Germinal center (tissue), 1 donor: Measurements from ENCODE around the gene CTTNBP2NL.
"Not testable (repeated sequence)": the region's sequence is repeated elsewhere in the genome, so short reads cannot be mapped to it uniquely, and the experiment has no call there.

Experiments
- DNase-seq: peaks from one replicate; pipeline ENCODE4 v3.0.0; 2012; ENCODE audit warnings: mixed read lengths, low spot score

The CTTNBP2NL gene

DNA sequence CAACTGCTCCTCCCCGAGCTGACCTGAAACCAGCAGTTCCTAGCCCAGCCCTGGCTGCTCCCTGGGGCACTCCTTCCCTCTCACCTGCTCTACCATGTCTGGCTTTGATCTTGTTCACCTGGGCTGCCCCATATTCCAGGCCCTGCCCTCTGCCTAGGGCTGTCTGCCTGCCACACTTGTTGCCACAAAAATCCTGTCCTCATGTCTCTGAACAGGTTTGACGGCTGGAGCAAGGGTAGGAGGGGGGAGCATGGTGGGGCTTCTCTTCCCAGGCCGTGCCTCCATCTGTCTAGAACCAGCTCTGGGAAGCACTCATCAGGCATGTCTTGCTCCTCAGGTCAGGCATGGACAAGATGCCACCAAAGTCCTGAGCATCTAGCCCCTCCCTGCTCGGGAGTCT lies 68.5 kb downstream of the CTTNBP2NL start:
- DNase-seq = no peak

DNA sequence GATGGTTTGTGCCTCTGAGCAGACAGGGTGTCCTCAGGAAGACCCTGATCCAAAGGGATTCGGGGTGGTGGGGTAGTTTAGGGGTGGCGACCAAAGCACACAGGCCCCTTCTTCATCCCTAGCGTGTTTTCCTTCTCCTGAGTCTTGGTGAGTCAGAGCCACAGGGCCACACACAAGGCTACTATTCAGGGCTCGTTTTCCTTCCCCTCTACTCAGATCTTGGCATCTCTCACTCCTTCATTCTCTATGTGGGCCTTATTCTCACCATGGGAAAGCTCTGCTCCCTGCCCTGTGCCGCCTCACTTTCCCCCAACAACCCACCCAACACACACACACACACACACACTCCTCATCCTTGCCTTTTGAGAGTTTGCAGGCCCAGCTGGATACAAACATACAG lies 69.1 kb downstream of the CTTNBP2NL start:
- no peak for DNase-seq

DNA sequence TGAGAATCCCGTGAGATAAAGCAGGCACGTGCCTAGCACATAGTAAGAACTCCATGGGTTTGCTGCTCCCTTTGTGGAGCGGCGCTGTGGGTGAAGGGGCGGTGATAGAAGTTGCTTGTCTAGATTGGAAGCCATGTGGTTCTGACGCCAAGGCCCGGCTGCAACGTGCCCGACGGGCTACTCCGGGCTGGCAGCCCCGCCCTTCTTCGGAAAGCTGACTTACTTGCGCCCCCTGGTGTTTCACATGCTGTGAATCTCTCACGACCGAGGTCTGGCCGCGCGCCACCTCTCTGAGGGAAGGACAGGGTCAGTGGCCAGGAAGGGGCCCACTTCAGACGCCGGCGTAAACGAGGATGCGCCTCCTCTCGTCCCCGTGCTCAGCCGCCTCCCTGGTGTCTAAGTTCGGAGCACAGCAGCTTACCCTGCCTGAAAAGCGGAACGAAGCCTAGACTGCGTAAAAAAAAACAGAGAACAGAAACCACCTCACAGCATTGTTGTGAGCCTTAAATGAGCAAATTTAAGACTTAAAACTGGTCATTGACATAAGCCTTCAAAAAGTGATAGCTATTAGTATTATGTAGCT lies 70.2 kb downstream of the CTTNBP2NL start:
- peak; percentile 80 for DNase-seq

DNA sequence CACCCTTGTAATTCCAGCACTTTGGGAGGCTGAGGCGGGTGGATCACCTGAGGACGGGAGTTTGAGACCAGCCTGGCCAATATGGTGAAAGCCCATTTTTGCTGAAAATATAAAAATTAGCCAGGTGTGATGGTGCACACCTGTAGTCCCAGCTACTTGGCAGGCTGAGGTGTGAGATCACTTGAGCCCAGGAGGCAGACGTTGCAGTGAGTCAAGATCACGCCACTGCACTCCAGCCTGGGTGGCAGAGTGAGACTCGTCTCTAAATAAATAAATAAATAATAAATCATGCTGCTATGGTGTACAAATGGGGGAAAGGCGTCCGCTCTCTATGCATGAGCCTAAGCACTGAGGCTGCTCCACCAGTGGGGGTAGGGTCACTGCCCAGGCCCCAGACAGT lies 74.3 kb downstream of the CTTNBP2NL start:
- DNase-seq = not testable (repeated sequence)

DNA sequence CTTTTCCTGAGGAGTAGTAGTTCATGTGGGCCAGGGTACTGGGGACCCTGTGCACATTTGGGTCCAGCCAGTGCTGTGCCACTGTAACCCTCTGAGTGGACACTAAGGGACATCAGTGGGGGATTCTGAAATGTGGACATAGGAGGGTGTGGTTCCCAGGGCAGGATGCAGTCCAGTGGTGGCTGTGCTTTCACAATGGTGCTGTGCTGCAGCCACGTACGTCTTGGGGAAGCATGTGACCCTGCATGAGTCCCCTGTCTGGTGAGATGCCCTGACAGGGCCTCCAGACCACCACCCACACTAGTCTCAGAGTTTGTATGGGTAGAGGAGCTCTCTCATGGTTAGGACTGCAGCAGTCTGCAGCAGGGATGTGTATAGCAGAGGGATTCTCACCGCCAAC lies 75.0 kb downstream of the CTTNBP2NL start:
- DNase-seq = no peak

DNA sequence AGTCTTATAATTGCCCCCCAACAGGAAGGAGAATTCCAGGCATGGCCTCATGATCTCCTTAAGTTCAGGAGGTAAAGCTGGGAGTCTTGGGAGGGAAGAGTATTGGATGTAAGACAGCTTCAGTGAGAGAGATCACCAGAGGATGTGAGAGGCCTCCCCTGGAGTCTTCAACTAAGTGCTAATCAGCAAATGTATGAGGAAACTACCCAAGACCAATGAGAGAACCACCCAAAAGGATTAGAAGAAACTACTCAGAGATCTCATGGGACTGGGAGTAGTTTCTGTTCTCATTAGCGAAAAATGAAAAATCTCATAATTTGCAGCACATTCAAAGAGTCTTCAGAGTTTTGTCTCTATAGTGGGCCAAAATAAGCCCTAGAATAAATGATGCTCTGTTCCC lies 76.1 kb downstream of the CTTNBP2NL start:
- no peak for DNase-seq

DNA sequence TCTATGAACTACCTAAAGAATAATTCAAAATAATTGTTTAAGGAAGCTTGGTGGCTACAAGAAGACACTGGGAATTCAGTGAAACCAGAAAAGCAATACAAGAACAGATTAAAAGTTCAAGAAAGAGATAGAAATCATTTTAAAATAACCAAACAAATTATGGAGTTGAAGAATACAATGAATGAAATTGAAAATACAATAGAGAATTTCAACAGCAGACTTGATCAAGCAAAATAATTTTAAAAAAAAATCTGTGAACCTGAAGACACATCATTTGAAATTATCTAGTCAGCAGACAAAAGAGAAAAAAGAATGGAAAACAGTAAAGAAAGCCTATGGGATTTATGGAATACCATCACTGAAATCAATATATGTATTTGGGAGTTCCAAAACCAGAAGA lies 81.5 kb downstream of the CTTNBP2NL start:
- no peak for DNase-seq

DNA sequence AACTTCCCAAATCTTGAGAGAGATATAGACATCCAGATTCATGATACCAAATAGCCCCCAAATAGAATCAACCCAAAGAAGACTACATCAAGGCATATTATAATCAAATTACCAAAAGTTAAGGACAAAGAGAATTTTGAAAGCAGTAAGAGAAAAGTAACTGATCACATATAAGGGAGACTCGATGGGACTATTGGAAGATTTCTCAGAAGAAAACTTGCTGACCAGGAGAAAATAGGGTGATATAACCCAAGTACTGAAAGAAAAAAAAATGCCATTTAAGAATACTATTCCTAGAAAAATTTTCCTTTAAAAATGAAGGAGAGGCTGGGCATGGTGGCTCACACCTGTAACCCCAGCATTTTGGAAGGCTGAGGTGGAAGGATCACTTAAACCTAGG lies 82.3 kb downstream of the CTTNBP2NL start:
- DNase-seq = no peak

DNA sequence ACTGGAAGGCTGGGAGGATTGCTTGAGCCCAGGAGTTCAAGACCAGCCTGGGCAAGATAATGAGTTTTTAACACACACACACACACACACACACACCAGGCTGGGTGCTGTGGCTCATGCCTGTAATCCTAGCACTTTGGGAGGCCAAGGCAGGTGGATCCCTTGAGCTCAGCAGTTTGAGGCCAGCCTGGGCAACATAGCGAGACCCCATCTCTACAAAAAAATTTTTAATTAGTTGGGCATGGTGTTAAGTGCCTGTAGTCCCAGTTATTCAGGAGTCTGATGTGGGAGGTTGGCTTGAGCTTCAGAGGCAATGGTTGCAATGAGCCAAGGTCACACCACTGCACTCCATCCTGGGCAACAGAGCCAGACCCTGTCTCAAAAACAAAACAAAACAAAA lies 90.0 kb downstream of the CTTNBP2NL start:
- not testable (repeated sequence) for DNase-seq

DNA sequence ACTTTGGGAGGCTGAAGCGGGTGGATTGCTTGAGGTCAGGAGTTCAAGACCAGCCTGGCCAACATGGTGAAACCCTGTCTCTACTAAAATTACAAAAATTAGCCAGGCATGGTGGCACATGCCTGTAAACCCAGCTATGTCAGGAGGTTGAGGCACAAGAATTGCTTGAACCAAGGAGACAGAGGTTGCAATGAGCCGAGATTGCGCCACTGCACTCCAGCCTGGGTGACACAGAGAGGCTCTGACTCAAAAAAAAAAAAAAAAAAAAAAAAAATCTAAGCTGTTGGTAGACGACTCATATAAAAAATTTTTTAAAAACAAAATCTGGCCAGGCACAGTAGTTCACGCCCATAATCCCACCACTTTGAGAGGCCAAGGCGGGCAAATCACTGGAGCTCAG lies 91.7 kb downstream of the CTTNBP2NL start:
- DNase-seq = not testable (repeated sequence)

DNA sequence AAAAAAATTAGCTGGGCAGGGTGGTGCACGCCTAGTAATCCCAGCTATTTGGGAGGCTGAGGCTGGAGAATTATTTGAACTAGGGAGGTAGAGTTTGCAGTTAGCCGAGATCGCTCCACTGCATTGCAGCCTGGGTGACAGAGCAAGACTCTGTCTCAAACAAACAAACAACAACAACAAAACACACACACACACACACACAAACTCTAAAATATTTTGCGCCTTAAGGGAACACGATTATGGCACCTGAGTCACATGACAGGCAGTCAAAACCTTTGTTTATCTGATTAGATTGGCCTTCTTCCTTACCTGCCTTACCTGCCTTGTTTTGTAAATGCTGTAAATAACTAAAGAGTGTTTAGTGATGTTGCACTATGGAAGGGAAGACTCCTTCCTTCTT lies 92.1 kb downstream of the CTTNBP2NL start:
- no peak for DNase-seq

DNA sequence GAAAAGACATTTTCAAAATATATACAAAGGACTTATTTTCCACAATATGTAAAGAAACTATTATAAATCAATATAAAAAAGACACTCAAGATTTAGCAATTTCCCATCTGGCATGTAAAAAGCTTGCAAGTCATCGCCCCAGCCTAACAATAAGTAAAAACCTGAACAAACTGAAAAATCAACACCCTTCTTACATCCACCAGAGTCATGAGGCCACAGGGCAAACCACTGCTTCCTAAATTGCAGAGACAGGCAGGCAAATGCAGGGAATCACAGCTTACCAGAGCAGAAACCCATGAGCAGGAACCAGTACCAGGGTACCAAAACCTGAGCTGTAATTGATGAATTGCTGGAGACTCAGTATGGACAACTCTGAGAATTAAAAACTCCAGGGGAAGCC lies 96.1 kb downstream of the CTTNBP2NL start:
- no peak for DNase-seq

DNA sequence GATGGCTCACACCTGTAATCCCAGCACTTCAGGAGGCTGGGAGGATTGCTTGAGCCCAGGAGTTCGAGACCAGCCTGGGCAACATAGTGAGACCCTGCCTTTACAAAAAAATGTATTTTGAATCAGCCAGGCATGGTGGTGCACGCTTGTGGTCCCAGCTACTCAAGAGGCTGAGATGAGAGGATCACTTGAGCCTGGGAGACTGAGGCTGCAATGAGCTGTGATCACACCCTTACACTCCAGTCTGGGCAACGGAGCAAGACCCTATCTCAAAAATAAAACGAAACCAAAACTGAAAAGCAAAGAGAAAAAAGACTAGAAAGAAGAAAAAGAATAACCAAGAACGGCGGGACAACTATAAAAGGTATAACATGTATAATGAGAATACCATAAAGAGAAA lies 97.3 kb downstream of the CTTNBP2NL start:
- DNase-seq = no peak

DNA sequence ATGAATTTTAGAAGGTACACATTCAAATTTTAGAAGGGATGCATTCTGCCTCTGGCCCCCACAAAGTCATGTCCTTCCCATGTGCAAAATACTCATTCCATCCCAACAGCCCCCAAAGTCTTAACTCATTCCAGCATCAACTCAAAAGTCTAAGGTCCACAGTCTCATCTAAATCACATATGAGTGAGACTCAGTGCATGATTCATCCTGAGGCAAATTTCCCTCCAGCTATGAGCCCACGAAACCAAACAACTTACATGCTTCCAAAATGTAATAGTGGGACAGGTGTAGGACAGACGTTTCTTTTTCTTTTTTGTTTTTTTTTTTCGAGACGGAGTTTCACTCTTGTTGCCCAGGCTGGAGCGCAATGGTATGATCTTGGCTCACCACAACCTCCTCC lies 100.3 kb downstream of the CTTNBP2NL start:
- no peak for DNase-seq

DNA sequence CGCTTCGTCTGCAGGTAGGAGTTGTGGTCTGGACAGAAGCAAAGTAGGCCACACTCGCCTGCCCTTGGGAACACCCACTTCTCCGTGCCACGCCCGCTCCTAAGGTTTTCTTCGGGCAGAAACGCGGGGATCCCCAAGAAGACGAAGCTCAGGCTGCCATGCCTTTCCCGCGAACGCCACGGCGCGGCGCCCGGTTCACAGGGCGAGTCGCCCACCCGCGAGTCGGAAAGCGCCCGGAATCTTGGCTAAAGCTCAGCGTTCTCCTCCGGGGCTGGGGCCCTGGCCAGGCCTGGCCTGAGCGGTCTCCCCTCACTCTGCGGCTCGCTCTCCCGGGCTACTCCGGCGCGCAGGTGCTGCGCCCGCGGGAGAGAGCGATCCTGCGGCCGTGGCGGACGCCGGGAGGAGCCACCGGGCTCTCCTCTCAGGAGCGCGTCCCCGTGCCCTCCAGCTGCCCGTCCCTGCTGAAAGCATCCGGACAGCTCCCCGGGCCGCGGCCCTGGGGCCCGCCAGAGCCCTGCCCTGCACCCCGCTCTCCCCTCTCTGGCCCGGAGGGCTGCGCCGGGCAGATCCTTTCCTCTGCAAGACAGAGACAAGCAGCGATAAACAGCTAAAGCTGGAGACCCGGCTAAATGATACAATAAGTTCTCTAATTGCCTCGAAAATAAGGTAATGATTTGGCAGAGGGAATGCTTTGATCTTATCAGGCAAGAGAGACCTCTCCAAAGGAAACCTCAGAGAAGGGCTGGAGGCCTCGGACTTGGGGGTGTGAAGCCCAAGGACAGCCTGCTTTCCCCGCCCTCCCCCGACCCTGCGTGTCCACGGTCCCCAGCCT lies 106.0 kb downstream of the CTTNBP2NL start:
- peak; percentile 51 for DNase-seq

DNA sequence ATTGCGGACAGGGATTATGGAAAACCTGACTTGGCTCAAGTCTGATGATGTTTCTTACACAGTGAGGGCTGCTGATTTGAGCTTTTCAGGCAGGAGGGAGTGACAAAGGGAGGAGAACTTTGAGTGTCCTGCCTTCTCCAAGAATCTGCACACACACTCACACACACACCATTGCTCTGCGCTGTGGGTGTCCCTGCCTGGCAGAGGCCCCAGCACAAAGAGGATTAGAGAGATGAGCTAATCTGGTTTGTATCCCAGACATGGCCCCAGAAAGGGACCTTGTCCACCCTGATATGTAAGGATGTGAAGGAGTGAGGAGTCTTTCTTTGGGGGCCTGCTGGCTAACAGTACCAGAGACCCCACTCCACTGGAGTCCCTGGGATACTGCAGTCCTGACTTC lies 106.8 kb downstream of the CTTNBP2NL start:
- no peak for DNase-seq

DNA sequence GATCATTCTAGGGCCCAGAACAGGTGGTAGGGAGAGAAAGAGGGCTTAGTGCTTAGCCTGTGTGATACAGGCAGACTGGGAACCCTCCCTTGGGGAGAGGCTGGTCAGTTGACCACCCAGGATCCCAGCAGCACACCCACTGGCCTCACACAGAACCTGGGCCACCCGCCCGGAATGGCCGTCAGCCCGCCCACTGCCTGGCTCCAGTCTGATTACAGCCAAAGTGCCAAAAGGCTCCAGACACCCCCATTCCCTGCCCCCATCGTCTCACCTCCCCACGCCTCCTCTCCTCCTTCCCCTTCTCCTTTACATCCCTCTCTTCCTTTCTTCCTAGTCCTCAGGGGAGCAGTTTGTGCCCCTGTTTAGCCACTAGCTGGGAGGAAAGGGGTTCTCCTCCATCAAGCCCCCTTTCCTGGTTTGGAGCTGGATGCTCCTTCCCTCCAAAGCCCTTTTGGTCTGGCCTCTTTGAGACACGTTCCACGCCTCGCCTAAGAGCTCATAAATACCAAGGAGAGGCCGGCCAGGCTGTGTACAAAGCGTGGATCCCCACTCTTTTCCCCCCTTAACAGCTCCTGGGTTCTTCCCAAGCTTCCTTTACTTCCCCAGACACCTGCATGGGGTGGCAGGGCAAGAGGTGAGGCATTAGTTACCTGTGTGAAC lies 108.1 kb downstream of the CTTNBP2NL start:
- no peak for DNase-seq

DNA sequence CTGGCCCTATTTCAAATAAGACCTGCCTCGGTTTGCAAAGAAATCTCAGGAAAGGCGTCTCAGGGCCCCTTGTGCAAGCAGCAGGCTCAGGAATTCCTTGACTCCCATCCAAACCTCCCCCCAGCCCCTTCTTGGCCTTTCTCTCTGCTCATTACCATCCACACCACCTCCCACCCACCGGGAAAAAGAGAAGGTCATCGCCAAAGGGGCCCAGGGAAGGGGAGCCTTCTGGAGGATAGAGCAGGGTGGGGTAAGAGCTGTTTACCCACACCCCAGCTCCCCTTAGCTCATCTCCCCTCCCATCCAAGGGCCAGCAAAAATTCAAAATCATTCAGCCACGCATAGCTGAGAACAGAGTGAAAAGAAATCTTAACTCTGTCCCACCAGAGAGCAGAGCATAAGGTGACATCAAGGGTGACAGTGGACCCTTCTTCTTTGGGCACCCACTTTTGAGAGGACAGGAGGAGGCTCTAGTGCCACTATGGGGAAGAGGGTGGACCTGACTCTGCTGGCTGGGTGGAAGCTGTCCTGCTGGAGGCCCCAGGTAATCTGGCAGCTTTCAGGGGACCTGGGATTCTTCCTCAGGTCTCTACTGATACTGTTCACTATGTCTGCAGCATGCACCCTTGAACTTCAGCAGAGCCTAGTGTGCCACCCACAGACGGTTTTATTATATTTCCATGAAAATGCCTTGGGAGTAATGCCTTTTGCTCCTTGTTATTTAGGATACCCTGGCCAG lies 108.8 kb downstream of the CTTNBP2NL start:
- DNase-seq = no peak

DNA sequence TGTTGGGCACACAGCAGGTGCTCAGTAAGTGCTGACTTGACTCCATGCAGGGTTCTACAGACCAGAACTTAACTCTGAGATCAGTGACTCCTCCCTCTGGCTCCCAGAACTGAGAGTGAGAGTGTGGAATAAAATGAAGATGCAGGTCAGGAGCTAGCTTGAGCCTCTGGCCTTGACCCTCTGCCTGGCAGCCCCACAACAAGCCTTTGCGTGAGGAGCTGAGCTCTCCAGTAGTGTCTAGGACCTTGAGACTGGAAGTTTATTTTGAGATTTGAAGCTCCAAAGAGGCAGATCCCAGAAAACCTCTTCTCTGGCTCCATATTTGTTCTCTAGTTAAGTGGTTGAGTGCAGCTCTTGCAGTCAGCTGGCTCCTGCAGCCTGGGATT lies 109.4 kb downstream of the CTTNBP2NL start:
- DNase-seq = no peak

DNA sequence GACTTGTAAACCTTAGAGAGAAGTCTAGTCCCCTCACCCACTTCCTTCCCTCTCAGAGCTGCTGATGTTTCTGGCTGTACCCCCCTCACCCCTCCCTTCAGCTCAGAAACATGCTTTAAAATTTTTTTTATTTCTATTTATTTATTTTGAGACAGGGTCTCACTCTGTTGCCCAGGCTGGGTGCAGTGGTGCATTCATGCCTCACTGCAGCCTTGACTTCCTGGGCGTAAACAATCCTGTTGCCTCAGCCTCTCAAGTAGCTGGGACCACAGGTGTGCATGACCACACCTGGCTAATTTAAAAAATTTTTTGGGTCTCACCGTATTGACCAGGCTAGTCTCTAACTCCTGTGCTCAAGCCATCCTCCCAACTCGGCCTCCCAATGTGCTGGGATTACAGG lies 109.9 kb downstream of the CTTNBP2NL start:
- peak; percentile 42 for DNase-seq

DNA sequence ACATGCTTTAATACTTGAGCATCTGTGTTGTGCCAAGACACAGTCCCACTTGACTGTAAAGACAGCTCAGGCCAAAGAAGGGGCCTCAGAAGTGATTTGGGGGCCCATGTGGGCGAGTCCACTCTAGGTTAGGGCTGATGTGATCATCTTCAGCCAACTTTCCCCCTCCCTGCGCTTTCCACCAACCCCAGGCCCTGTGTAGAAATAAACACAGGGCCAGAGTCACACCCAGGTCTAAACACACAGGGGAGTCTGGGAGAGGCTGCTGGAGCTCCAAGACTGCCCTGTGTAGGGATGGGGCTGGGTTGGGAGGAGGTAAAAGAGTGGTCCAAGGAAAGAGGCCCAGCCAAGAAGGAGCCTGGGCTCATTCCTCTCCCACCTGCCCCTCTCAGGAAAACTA lies 110.3 kb downstream of the CTTNBP2NL start:
- no peak for DNase-seq

DNA sequence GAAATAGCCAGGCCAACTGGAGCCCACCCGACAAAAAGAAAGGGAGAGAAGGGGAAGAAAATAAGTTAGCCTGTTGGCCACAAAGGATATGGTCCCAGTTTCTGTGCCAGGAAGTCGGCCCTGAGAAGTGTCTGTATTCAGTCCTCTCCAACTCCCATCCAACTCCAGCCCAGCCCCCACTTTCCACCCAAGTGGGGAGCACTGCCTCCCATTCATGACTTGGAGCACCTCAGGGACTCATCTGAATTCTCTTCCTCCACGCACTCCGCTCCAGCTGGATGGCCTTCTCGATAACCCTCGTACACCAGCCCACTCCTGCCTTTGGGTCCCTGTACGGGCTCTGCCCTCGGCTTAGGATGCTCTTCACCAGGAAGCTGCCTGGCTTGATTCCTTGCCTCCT lies 110.7 kb downstream of the CTTNBP2NL start:
- no peak for DNase-seq

DNA sequence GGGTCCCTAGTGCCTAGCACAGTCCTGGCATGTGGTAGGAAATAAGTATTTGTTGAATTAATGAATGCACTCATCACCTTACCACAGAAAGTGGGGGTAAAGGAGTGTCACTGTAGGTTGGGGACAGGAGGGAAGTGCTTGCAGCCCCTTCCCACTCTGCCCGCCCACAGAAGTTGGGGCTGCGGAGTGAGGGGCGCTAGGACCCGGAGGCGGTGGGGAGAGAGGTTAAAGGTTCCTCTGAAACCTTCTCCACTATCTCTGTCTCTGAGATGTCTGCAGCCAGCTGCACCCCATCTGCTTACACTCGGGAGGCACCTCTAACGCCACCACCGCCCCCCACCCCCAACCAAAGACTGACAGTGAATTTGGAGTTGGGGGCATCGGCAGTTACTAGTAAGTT lies 111.3 kb downstream of the CTTNBP2NL start:
- no peak for DNase-seq
